ENCODE data around the gene LIMD2. TPM values are rescaled to one million over a fixed set of nuclear protein-coding genes. Genes with fewer than 3 reads are reported as not detected.

LIMD2 gene
- total RNA-seq, 2 donors from 2014 or later, result 97.5 to 111 TPM

DNA sequence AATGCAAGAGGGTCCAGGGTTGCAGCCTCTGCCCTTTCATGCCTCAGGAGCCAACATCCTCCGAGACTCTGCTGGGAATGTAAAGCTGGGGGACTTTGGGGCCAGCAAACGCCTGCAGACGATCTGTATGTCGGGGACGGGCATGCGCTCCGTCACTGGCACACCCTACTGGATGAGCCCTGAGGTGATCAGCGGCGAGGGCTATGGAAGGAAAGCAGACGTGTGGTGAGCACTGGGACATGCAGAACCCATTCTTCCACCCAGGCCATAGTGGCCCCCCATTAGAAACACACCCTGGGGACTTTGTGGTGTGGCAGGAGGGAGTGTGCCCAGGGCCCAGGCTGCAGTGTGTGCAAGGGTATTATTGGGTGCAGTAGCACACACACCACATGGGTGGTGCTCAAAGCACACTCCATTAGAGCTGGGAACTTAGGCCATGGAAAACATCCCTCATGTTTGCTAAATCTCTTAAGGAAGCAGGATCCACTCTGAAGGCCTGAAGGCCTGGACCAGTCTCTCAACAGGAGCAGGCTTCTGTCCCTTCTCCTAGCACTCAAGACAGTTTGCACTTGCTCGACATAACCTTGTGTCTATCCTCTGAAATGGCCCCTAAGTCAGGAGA, 7.6 kb downstream of the LIMD2 start:
- no peak overlapping the region for H3K27ac ChIP-seq (ENCODE audit: low read depth, low read length)
- no peak overlapping the region for H3K4me3 Mint-ChIP-seq
- H3K27me3 Mint-ChIP-seq (ENCODE audit: insufficient read depth), result no peaks in the 10 kb centered on the region

DNA sequence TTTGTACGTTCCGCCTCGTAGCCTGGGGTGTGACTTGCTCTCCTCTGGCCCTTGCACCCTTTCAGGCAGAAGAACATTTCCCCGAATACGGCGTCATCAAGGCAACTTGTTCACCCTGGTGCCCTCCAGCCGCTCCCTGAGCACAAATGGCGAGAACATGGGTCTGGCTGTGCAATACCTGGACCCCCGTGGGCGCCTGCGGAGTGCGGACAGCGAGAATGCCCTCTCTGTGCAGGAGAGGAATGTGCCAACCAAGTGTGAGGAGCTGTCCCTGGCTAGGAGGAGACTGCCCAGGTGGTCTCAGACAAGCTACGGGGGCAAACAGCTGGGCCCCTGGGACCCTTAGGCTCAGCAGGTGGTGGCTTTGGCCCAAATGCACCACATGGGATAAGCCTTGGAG, 10.4 kb downstream of the LIMD2 start:
- H3K27ac Mint-ChIP-seq, result no peak overlapping the region
- H3K4me3 Mint-ChIP-seq, result no peak overlapping the region
- TF ChIP-seq, protein P1, sequence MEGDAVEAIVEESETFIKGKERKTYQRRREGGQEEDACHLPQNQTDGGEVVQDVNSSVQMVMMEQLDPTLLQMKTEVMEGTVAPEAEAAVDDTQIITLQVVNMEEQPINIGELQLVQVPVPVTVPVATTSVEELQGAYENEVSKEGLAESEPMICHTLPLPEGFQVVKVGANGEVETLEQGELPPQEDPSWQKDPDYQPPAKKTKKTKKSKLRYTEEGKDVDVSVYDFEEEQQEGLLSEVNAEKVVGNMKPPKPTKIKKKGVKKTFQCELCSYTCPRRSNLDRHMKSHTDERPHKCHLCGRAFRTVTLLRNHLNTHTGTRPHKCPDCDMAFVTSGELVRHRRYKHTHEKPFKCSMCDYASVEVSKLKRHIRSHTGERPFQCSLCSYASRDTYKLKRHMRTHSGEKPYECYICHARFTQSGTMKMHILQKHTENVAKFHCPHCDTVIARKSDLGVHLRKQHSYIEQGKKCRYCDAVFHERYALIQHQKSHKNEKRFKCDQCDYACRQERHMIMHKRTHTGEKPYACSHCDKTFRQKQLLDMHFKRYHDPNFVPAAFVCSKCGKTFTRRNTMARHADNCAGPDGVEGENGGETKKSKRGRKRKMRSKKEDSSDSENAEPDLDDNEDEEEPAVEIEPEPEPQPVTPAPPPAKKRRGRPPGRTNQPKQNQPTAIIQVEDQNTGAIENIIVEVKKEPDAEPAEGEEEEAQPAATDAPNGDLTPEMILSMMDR (conservative IDR thresholded peaks at IDR 0.05), result no peak
- no peaks in the 10 kb centered on the region for H3K4me1 Mint-ChIP-seq
- Histone ChIP-seq H3K27me3 (ENCODE audit: control insufficient read depth, insufficient read depth, low read length, poor library complexity, severe bottlenecking) (no peaks in the 10 kb centered on the region), H3K9ac (ENCODE audit: extremely low read depth, low read length, poor library complexity, severe bottlenecking) (no peak overlapping the region), H3K4me1 (ENCODE audit: control insufficient read depth, insufficient read depth, low read length) (no peaks in the 10 kb centered on the region), H3K27ac (ENCODE audit: low read depth, low read length) (no peak overlapping the region), H3K9me3 (ENCODE audit: control insufficient read depth, low read length) (no peaks in the 10 kb centered on the region), H3K36me3 (ENCODE audit: control insufficient read depth, insufficient read depth, low read length) (peaks cover 42% of the 10 kb centered on the region), H3K4me3 (ENCODE audit: low read length) (no peak overlapping the region)
- WGBS, 2 experiments (ENCODE audit: insufficient coverage in 1 of 2, insufficient read length in 1 of 2), result 96 to 97% methylated on average over 13 to 14 of the region's 14 CpGs
- peaks cover 20% of the 10 kb centered on the region for H3K36me3 Mint-ChIP-seq (ENCODE audit: low read depth)
- no peaks in the 10 kb centered on the region for H3K27me3 Mint-ChIP-seq (ENCODE audit: insufficient read depth)
- H3K9me3 Mint-ChIP-seq, result no peaks in the 10 kb centered on the region
- DNase-seq, result no peak

More for the DNA sequence above, 7.6 kb downstream of the LIMD2 start:
- H3K9ac ChIP-seq (ENCODE audit: extremely low read depth, low read length, poor library complexity, severe bottlenecking), result no peak overlapping the region
- peaks cover 27% of the 10 kb centered on the region for H3K36me3 Mint-ChIP-seq (ENCODE audit: low read depth)
- no peak overlapping the region for H3K4me3 ChIP-seq (ENCODE audit: low read length)
- no peak for DNase-seq
- H3K4me1 ChIP-seq (ENCODE audit: control insufficient read depth, insufficient read depth, low read length), result peaks cover under 1% of the 10 kb centered on the region
- no peaks in the 10 kb centered on the region for H3K9me3 ChIP-seq (ENCODE audit: control insufficient read depth, low read length)
- no peaks in the 10 kb centered on the region for H3K27me3 ChIP-seq (ENCODE audit: control insufficient read depth, insufficient read depth, low read length, poor library complexity, severe bottlenecking)
- H3K27ac Mint-ChIP-seq, result no peak overlapping the region
- TF ChIP-seq, protein P1 (conservative IDR thresholded peaks at IDR 0.05), result no peak
- WGBS, 2 experiments (ENCODE audit: insufficient coverage in 1 of 2, insufficient read length in 1 of 2), result 94 to 98% methylated on average over 7 to 11 of the region's 11 CpGs
- peaks cover 52% of the 10 kb centered on the region for H3K36me3 ChIP-seq (ENCODE audit: control insufficient read depth, insufficient read depth, low read length)
- H3K4me1 Mint-ChIP-seq, result peaks cover 3% of the 10 kb centered on the region
- no peaks in the 10 kb centered on the region for H3K9me3 Mint-ChIP-seq

DNA sequence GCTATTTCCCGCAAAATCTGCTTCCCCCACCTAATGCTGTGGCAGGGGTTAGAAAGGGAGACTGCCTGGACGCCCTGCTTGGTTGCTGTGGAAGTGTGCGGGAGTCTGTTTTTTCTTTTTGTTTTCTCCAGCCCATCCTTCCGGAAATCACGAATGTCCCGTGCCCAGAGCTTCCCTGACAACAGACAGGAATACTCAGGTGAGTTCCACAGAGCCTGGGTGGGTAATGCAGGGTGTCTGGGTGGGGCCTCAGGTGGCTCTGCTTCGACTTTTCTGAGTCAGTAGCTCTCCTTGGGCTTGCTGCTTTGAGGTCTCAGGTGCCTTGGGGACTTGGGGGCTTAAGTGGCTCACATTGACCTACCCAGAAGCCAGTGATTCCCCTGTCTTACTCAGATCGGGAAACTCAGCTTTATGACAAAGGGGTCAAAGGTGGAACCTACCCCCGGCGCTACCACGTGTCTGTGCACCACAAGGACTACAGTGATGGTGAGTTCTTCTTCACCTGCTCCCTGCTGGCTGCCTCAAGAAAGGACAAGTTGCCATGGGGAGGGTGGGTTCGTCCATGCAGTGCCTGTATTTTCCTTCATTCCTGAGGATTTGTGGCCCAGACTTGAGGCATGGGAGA, 11.4 kb downstream of the LIMD2 start:
- no peak for DNase-seq
- no peak overlapping the region for H3K9ac ChIP-seq (ENCODE audit: extremely low read depth, low read length, poor library complexity, severe bottlenecking)
- H3K27me3 ChIP-seq (ENCODE audit: control insufficient read depth, insufficient read depth, low read length, poor library complexity, severe bottlenecking), result no peaks in the 10 kb centered on the region
- H3K36me3 ChIP-seq (ENCODE audit: control insufficient read depth, insufficient read depth, low read length), result peaks cover 47% of the 10 kb centered on the region
- H3K9me3 ChIP-seq (ENCODE audit: control insufficient read depth, low read length), result no peaks in the 10 kb centered on the region
- H3K4me1 Mint-ChIP-seq, result no peaks in the 10 kb centered on the region
- no peaks in the 10 kb centered on the region for H3K27me3 Mint-ChIP-seq (ENCODE audit: insufficient read depth)
- H3K27ac ChIP-seq (ENCODE audit: low read depth, low read length), result no peak overlapping the region
- no peak overlapping the region for H3K27ac Mint-ChIP-seq
- TF ChIP-seq, protein P1 (conservative IDR thresholded peaks at IDR 0.05), result no peak
- no peaks in the 10 kb centered on the region for H3K4me1 ChIP-seq (ENCODE audit: control insufficient read depth, insufficient read depth, low read length)
- no peaks in the 10 kb centered on the region for H3K9me3 Mint-ChIP-seq
- peaks cover 20% of the 10 kb centered on the region for H3K36me3 Mint-ChIP-seq (ENCODE audit: low read depth)
- no peak overlapping the region for H3K4me3 ChIP-seq (ENCODE audit: low read length)
- H3K4me3 Mint-ChIP-seq, result no peak overlapping the region
- 88 to 91% methylated on average over 5 to 12 of the region's 12 CpGs for WGBS, 2 experiments (ENCODE audit: insufficient coverage in 1 of 2, insufficient read length in 1 of 2)

Measured in endodermal cell (in vitro differentiated cells).